Thyroid gland (tissue), 4 donors: Measurements from ENCODE around the gene COL4A1. TPM values are rescaled to one million over a fixed set of nuclear protein-coding genes. Genes with fewer than 3 reads are reported as not detected.

Source experiments
- DNase-seq, 2 donors: peaks; one replicate each; pipeline ENCODE4 v3.0.0-alpha.2; 2019
- H3K27ac ChIP-seq, 3 donors: fragments of 200-600 bp; sonication (generic); 1 replicate in 2 of 3; 2 replicates in 1 of 3; pipeline ENCODE4 v1.5.1; 2016 to 2019; ENCODE audit warnings: mild to moderate bottlenecking in 1 of 3, moderate library complexity in 1 of 3
- H3K27me3 ChIP-seq: fragments of 200-600 bp; sonication (generic); one replicate; pipeline ENCODE4 v1.5.1; 2019
- H3K36me3 ChIP-seq, 2 donors: fragments of 200-600 bp; sonication (generic); one replicate each; pipeline ENCODE4 v1.5.1; 2016 to 2019
- H3K4me1 ChIP-seq, 2 donors: fragments of 200-600 bp; sonication (generic); one replicate each; pipeline ENCODE4 v1.5.1; 2017 to 2019
- H3K4me3 ChIP-seq, 3 donors: fragments of 200-600 bp; sonication (generic); replicated peaks in 1 of 3; 1 replicate in 2 of 3; 2 replicates in 1 of 3; pipeline ENCODE4 v1.5.1; 2016; ENCODE audit warnings: mild to moderate bottlenecking in 1 of 3
- H3K9me3 ChIP-seq: fragments of 200-600 bp; sonication (generic); one replicate; pipeline ENCODE4 v1.5.1; 2017
- CTCF ChIP-seq, 6 experiments: fragments of 200-600 bp in 3 of 6; fragments of 450-650 bp in 3 of 6; sonication (generic) in 3 of 6; IDR thresholded peaks; one replicate each; pipeline ENCODE4 v1.5.1; 2016 to 2019; ENCODE audit warnings: antibody characterized with exemption in 6 of 6, mild to moderate bottlenecking in 2 of 6, inconsistent platforms in 1 of 6, moderate library complexity in 1 of 6
- POLR2A ChIP-seq, 2 donors: fragments of 450-650 bp; IDR thresholded peaks; one replicate each; pipeline ENCODE4 v1.6.1; 2017; ENCODE audit warnings: antibody characterized with exemption in 2 of 2, mild to moderate bottlenecking in 2 of 2, moderate library complexity in 1 of 2
- WGBS, 2 donors: methylation state at CpG; one replicate each; pipeline ENCODE4 v1.1.5; 2017; 5-methylcytosine and 5-hydroxymethylcytosine counted together
- intact Hi-C: fragments of 100-400 bp; cut with DNase I; formaldehyde crosslinking; loops from one replicate; pipeline ENCODE4 v1.15.1; 2023
- total RNA-seq, 4 donors: library from RNA; depleted of rRNA; stranded (reverse); fragments of >200 nt; gene quantifications; one replicate each; pipeline ENCODE4 v1.2.3, GENCODE V29; 2016

COL4A1 gene
- total RNA-seq, 4 donors from 2014 or later = 71.3 to 161 (median 112) TPM

DNA sequence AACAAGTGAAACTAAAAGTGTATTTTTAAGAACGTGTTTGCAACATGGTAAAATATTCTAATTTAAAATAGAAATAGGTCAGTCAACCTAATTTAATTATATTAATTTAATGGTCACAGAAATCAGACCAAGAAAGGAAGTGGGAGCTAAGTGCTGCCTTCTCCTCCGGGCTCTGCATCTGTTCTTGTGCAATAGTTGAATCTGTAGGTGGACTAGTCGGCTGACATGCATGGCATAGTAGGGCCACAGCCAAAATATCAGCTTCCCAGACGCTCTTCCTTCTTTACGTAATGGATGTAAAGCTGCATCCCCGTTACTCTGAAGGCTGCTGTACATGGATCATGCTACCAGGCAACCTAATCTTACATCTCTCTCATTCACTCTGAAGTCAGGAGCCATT lies 47.3 kb downstream of the COL4A1 start:
- Histone ChIP-seq H3K27me3 (no peaks in the 10 kb centered on the region), H3K9me3 (no peaks in the 10 kb centered on the region), H3K4me3 (no peak overlapping the region), H3K36me3 (no peaks in the 10 kb centered on the region), H3K4me1 (peaks cover 10 to 44% of the 10 kb centered on the region in 2 donors), H3K27ac (peak overlapping the region in 2 of 3 donors; percentile 36 to 44)
- TF ChIP-seq POLR2A (IDR thresholded peaks at IDR 0.05) (no peak), CTCF (IDR thresholded peaks at IDR 0.05) (no peak)
- DNase-seq = no peak
- WGBS, 2 donors = 77 to 83% methylated on average over 6 of the region's 6 CpGs
- intact Hi-C loops = no loop called here

DNA sequence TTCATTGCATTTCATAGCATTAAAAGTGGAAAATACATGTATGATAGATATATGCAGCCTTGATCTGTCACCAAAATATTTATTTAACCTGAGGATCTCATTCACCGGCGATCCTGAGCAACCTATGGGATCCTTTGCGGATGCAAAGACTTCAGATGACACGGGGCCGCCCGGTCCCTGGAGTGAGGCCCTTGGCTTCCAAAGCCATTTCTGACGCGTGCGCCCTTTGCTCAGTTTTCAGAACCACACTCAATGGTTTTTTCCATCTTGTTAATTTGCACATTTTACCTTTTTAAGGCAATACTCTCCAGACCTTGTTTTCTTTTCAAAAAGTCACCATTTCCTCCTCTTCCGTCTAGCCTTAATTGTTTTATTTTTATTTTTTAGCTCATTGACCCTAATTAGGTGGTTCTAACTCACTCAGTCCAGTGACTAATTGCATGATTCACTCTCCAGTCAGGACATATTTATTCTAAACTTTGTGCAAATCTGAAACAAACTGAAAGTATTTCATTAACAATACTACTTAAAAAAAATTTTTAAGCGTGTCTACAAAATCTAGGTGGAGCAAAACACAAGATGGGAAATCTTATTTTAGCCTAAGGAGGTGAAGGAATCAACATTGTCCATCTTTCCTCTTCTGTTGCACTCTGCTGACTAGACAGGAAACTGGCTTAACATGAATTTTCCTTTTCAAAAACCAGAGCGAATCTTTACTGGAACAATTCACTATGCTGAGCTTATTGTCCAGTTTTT lies 47.9 kb downstream of the COL4A1 start:
- peaks cover 8 to 42% of the 10 kb centered on the region in 2 donors for H3K4me1 ChIP-seq
- TF ChIP-seq POLR2A (IDR thresholded peaks at IDR 0.05) = no peak
- TF ChIP-seq CTCF (IDR thresholded peaks at IDR 0.05) = no peak
- intact Hi-C loops = no loop called here
- H3K27ac ChIP-seq = peak overlapping the region in 2 of 3 donors; percentile 36 to 44
- H3K9me3 ChIP-seq = no peaks in the 10 kb centered on the region
- no peaks in the 10 kb centered on the region for H3K36me3 ChIP-seq
- DNase-seq = no peak
- 81% methylated on average over 12 of the region's 12 CpGs for WGBS, 2 donors
- no peaks in the 10 kb centered on the region for H3K27me3 ChIP-seq
- H3K4me3 ChIP-seq = no peak overlapping the region

DNA sequence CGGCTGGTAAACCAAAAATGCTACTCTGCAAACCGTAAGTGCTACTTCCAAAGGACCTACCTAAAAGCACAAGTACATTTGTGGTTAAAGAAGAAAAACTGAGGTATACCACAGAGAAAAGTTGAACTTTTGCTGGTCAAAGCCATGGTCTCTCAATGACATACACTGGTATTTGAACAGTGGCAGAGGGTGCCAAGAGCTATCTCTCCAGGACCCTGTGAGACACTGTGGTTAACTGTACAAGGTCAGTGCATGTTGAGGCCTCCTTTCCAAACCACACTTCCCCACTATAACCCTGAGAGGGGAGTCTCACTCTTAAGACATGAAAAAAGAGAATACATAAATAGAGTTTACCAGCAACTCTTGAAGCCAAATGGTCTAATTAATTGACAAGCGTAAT lies 49.5 kb downstream of the COL4A1 start:
- intact Hi-C loops = no loop called here
- peaks cover 4 to 29% of the 10 kb centered on the region in 2 donors for H3K4me1 ChIP-seq
- no peak overlapping the region for H3K27ac ChIP-seq
- TF ChIP-seq CTCF (IDR thresholded peaks at IDR 0.05) = no peak
- no peak for TF ChIP-seq POLR2A (IDR thresholded peaks at IDR 0.05)
- no peaks in the 10 kb centered on the region for H3K9me3 ChIP-seq
- WGBS, 2 donors = 95 to 98% methylated on average over 3 of the region's 3 CpGs
- no peak for DNase-seq
- H3K36me3 ChIP-seq = no peaks in the 10 kb centered on the region
- H3K27me3 ChIP-seq = no peaks in the 10 kb centered on the region
- H3K4me3 ChIP-seq = no peak overlapping the region

DNA sequence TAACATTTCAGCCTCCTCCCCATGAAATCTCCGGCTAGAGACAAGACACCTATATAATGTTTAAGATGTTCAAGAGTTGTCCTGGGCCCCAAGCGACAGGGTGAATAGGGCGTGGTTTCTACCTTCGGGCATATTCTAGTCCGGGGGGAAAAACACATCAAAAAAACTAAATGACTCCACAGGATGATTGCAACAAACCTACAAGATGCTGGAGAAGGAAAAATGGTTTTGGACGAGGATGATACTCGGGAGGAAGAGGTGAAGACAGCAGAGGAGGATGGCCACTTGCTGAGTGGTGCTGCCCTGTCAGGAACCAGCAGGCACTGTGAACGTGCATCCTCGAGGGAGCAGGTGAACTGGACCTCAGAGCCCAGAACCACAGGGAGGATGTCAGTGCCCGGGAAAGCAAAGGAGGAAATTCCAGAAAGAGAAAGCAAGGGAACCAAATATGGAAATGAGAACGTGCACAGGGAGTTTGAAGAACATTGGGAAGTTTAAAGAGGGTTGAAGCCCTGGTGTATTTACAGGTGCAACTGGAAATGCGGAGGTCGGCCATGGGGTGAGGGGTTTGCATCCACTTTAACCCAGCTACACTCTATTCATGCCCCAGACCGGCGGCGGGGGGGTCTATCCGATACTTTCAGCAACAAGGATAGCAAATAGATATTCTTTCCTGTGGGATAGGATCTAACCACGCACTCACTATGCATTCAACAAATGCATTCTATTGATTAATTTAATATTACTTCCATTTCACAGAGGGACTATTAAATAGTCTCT lies 50.6 kb downstream of the COL4A1 start:
- TF ChIP-seq POLR2A (IDR thresholded peaks at IDR 0.05) = no peak
- no peak for TF ChIP-seq CTCF (IDR thresholded peaks at IDR 0.05)
- no peaks in the 10 kb centered on the region for H3K27me3 ChIP-seq
- no peaks in the 10 kb centered on the region for H3K9me3 ChIP-seq
- H3K4me3 ChIP-seq = no peak overlapping the region
- peak overlapping the region in 1 of 3 donors; percentile 17 for H3K27ac ChIP-seq
- 76 to 83% methylated on average over 18 of the region's 18 CpGs for WGBS, 2 donors
- no peak for DNase-seq
- no peaks in the 10 kb centered on the region for H3K36me3 ChIP-seq
- intact Hi-C loops = no loop called here
- peaks cover 0 to 24% of the 10 kb centered on the region in 2 donors for H3K4me1 ChIP-seq
